ENCODE results near the gene ST6GALNAC3.

Gene ST6GALNAC3

DNA sequence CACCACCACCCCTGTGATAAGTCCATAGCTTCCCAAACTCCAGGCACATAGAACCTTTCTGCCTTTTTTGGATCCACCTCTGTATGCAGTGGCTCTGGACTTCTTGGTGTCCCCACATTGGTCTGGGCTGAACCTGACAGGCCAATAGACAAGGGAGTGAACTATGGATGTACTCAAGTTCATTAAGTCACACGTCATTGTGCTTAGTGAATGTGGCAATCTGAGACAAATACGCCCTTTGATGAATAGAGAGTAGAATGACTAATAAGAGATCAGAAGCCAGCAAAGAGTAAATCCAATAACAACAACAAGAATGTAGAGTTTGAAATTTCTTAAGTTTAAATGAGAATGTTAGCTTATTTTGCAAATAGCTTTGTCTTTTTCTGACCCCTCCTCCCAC is 114.8 kb downstream of the ST6GALNAC3 start:
- H3K36me3 ChIP-seq (ENCODE audit: control insufficient read depth, insufficient read depth, low read length) = no peaks in the 10 kb centered on the region
- H3K4me3 ChIP-seq (ENCODE audit: low read depth, low read length) = no peak overlapping the region
- no peaks in the 10 kb centered on the region for H3K9me3 ChIP-seq (ENCODE audit: control insufficient read depth, insufficient read depth, low read depth, low read length)
- H3K4me1 ChIP-seq (ENCODE audit: control insufficient read depth, insufficient read depth, low read length) = no peaks in the 10 kb centered on the region
- no peaks in the 10 kb centered on the region for H3K27me3 ChIP-seq (ENCODE audit: control insufficient read depth, insufficient read depth, low read length)
- no peak overlapping the region for H3K27ac ChIP-seq (ENCODE audit: low read depth, low read length)
- H3K9ac ChIP-seq (ENCODE audit: low read length) = no peak overlapping the region

DNA sequence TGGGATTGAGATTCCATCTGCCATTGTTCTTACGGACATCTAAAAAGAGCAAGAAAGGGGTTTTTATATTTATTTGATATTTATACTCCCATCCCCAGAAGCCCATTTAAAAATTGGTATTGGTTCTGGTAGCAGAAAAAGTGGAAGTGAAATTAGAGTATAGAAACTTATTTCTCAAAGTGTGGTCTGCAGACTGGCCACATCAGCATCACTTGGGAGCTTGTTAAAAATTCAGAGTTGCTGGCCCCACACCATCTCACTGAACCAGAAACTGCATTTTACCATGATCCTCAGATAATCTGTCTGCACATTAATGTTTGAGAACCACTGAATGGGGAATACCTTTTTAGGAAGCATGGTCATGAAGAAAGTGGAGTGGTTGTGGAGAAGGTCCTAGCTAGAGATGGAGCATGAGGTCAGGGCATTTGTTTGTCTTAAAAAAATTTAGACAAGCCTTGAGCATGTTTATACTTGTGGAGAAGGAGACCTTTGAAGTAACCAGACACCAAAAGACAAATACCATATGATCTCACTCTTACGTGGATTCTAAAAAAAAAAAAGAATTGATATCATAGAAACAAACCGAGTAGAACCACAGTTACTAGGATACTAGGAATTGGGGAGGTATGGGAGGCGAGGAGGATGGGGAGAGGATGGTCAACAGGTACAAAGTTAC is 116.3 kb downstream of the ST6GALNAC3 start:
- Histone ChIP-seq H3K4me1 (ENCODE audit: control insufficient read depth, insufficient read depth, low read length) (no peaks in the 10 kb centered on the region), H3K4me3 (ENCODE audit: low read depth, low read length) (no peak overlapping the region), H3K9ac (ENCODE audit: low read length) (no peak overlapping the region), H3K9me3 (ENCODE audit: control insufficient read depth, insufficient read depth, low read depth, low read length) (no peaks in the 10 kb centered on the region), H3K27ac (ENCODE audit: low read depth, low read length) (no peak overlapping the region), H3K27me3 (ENCODE audit: control insufficient read depth, insufficient read depth, low read length) (no peaks in the 10 kb centered on the region), H3K36me3 (ENCODE audit: control insufficient read depth, insufficient read depth, low read length) (no peaks in the 10 kb centered on the region)

DNA sequence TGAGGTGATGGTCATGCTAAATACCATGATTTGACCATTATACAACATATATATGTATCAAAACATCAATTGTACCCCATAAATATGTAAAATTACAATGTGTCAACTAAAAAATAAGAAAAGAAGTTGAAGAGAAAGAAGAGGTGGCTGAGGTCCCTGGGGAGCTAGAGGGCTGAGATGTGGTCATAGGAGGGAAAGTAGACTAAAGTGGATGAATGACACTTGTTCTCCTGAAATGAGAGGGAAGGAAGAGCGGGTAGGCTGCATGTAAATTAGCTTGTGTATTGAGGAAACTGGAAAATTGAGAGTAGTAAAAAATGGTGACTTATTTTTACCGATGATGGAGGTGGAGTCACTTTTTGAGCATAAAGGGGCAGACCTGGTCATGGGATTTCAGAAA is 117.0 kb downstream of the ST6GALNAC3 start:
- Histone ChIP-seq H3K4me1 (ENCODE audit: control insufficient read depth, insufficient read depth, low read length) (no peaks in the 10 kb centered on the region), H3K4me3 (ENCODE audit: low read depth, low read length) (no peak overlapping the region), H3K9me3 (ENCODE audit: control insufficient read depth, insufficient read depth, low read depth, low read length) (no peaks in the 10 kb centered on the region), H3K27me3 (ENCODE audit: control insufficient read depth, insufficient read depth, low read length) (no peaks in the 10 kb centered on the region), H3K36me3 (ENCODE audit: control insufficient read depth, insufficient read depth, low read length) (no peaks in the 10 kb centered on the region), H3K27ac (ENCODE audit: low read depth, low read length) (no peak overlapping the region), H3K9ac (ENCODE audit: low read length) (no peak overlapping the region)

DNA sequence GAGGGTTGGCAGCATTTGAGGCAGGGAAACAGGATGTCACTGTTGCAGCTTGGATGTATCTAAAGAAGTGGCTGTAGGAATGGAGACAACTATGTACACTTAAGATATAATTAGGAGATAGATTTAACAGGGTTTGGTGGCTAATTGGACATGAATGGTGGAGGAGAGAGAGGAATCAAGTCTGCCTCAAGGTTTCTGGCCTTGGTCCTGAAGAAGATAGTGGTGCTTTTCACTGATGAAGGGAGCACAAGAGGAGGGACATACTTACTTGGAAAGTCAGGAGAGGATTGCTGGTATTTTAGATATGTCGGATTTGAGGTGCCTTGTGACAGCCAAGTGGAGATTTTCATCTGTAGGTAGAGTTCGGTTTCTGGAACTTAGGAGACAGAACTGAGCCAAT is 123.9 kb downstream of the ST6GALNAC3 start:
- Histone ChIP-seq H3K9ac (ENCODE audit: low read length) (no peak overlapping the region), H3K36me3 (ENCODE audit: control insufficient read depth, insufficient read depth, low read length) (no peaks in the 10 kb centered on the region), H3K27me3 (ENCODE audit: control insufficient read depth, insufficient read depth, low read length) (no peaks in the 10 kb centered on the region), H3K4me1 (ENCODE audit: control insufficient read depth, insufficient read depth, low read length) (no peaks in the 10 kb centered on the region), H3K4me3 (ENCODE audit: low read depth, low read length) (no peak overlapping the region), H3K27ac (ENCODE audit: low read depth, low read length) (no peak overlapping the region), H3K9me3 (ENCODE audit: control insufficient read depth, insufficient read depth, low read depth, low read length) (peaks cover 4% of the 10 kb centered on the region; the same call in 1 of the 2 replicates)

DNA sequence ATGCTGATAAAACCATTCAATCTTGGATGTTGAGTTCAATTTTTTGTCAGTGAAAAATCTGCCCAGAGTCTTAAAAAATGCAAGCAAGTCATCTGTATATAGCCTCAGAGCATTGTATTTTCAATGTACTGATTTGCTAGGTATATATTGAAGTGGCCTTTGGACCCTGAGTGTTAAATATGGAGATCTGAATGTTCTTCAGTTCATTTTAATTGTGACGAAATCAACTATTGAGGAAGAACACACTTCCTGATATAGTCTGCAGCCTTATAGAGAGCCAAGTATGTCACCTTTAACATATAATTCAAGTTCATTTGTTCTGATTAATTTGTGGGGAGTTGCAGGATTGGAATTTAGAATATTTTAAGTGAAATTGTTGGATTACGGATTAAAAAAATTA is 128.1 kb downstream of the ST6GALNAC3 start:
- H3K27me3 ChIP-seq (ENCODE audit: control insufficient read depth, insufficient read depth, low read length) = no peaks in the 10 kb centered on the region
- H3K4me1 ChIP-seq (ENCODE audit: control insufficient read depth, insufficient read depth, low read length) = no peaks in the 10 kb centered on the region
- H3K36me3 ChIP-seq (ENCODE audit: control insufficient read depth, insufficient read depth, low read length) = no peaks in the 10 kb centered on the region
- peaks cover 4% of the 10 kb centered on the region; the same call in 1 of the 2 replicates for H3K9me3 ChIP-seq (ENCODE audit: control insufficient read depth, insufficient read depth, low read depth, low read length)
- no peak overlapping the region for H3K9ac ChIP-seq (ENCODE audit: low read length)
- H3K4me3 ChIP-seq (ENCODE audit: low read depth, low read length) = no peak overlapping the region
- H3K27ac ChIP-seq (ENCODE audit: low read depth, low read length) = no peak overlapping the region

DNA sequence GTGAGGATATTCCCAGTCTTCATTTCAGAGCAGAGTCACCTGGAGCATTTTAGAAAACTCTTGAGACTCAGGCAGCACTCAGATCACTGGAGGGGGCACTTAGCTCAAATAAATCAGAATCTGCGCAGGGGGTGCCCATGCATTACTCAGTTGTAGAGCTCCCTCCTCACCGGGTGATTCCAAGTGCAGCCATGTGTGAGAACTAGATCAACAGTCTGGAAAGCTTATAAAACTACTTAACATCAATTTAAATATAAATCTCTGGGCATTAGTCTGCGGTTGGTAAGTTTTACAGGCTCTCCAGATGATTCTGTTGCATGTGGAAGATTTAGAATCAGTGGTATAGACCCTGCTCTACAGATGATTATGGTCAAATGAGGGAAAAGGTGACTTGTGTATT is 128.6 kb downstream of the ST6GALNAC3 start:
- Histone ChIP-seq H3K4me1 (ENCODE audit: control insufficient read depth, insufficient read depth, low read length) (no peaks in the 10 kb centered on the region), H3K9ac (ENCODE audit: low read length) (no peak overlapping the region), H3K27ac (ENCODE audit: low read depth, low read length) (no peak overlapping the region), H3K9me3 (ENCODE audit: control insufficient read depth, insufficient read depth, low read depth, low read length) (peaks cover 4% of the 10 kb centered on the region; the same call in 1 of the 2 replicates), H3K4me3 (ENCODE audit: low read depth, low read length) (no peak overlapping the region), H3K27me3 (ENCODE audit: control insufficient read depth, insufficient read depth, low read length) (no peaks in the 10 kb centered on the region), H3K36me3 (ENCODE audit: control insufficient read depth, insufficient read depth, low read length) (no peaks in the 10 kb centered on the region)

DNA sequence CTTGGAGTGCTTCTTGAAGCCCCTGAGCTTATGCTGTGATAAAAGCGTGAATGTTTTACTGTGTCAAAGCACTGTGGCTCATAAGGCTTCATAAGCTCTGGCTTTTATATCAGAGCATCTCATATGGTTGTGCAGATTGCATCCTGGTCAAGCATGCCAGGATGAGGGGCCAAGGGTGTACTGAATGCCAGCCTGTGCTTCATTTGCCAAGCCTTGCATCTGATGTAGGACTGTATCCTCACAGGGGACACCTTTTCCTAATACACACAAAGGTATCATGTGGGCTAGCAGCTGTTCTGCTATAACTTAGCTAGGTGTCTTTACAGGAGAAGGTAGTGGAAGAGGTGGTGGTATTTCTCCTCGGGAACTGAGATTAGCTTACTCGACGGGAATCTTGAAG is 134.7 kb downstream of the ST6GALNAC3 start:
- Histone ChIP-seq H3K4me1 (ENCODE audit: control insufficient read depth, insufficient read depth, low read length) (no peaks in the 10 kb centered on the region), H3K36me3 (ENCODE audit: control insufficient read depth, insufficient read depth, low read length) (no peaks in the 10 kb centered on the region), H3K9ac (ENCODE audit: low read length) (no peak overlapping the region), H3K9me3 (ENCODE audit: control insufficient read depth, insufficient read depth, low read depth, low read length) (no peaks in the 10 kb centered on the region), H3K27ac (ENCODE audit: low read depth, low read length) (no peak overlapping the region), H3K27me3 (ENCODE audit: control insufficient read depth, insufficient read depth, low read length) (no peaks in the 10 kb centered on the region), H3K4me3 (ENCODE audit: low read depth, low read length) (no peak overlapping the region)

DNA sequence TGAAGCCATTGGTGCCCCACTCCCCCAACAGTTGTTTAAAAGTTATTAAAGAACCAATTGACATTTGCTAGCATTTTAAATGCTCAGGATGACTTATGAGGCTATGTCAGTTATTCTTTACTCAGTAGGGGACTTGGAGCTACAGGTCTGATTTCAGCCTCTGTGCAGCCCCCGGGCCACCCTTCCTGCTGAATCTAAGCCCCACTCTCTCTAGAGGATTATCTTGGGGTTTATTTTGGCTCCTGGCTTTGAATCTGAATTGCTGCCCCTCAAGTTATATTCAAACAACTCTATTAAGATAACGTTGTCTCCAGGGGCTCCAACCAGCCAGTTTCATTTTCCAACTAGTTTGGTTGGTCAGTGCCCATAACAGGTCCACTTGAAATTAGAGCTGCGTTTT is 135.1 kb downstream of the ST6GALNAC3 start:
- H3K9ac ChIP-seq (ENCODE audit: low read length) = no peak overlapping the region
- no peak overlapping the region for H3K4me3 ChIP-seq (ENCODE audit: low read depth, low read length)
- no peaks in the 10 kb centered on the region for H3K9me3 ChIP-seq (ENCODE audit: control insufficient read depth, insufficient read depth, low read depth, low read length)
- no peak overlapping the region for H3K27ac ChIP-seq (ENCODE audit: low read depth, low read length)
- no peaks in the 10 kb centered on the region for H3K4me1 ChIP-seq (ENCODE audit: control insufficient read depth, insufficient read depth, low read length)
- no peaks in the 10 kb centered on the region for H3K27me3 ChIP-seq (ENCODE audit: control insufficient read depth, insufficient read depth, low read length)
- H3K36me3 ChIP-seq (ENCODE audit: control insufficient read depth, insufficient read depth, low read length) = no peaks in the 10 kb centered on the region

DNA sequence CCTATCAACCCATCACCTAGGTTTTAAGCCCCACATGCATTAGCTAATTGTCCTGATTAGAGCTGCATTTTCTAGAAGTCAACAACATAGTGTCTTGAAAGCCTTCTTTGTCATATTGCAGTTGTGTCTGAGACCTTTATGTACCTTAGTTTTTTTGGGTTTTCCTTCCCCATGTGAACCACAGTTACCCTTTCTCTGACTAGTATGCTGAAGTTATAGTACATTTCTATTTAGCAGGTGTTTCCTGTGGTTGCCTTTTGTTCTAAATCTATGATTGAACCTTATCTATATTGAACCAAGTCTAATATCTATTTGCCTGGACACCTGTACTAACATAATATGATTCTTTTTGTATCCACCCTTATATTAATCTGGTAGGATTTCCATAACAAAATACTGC is 135.6 kb downstream of the ST6GALNAC3 start:
- no peak overlapping the region for H3K4me3 ChIP-seq (ENCODE audit: low read depth, low read length)
- no peak overlapping the region for H3K27ac ChIP-seq (ENCODE audit: low read depth, low read length)
- no peak overlapping the region for H3K9ac ChIP-seq (ENCODE audit: low read length)
- H3K27me3 ChIP-seq (ENCODE audit: control insufficient read depth, insufficient read depth, low read length) = no peaks in the 10 kb centered on the region
- no peaks in the 10 kb centered on the region for H3K36me3 ChIP-seq (ENCODE audit: control insufficient read depth, insufficient read depth, low read length)
- no peaks in the 10 kb centered on the region for H3K4me1 ChIP-seq (ENCODE audit: control insufficient read depth, insufficient read depth, low read length)
- no peaks in the 10 kb centered on the region for H3K9me3 ChIP-seq (ENCODE audit: control insufficient read depth, insufficient read depth, low read depth, low read length)

DNA sequence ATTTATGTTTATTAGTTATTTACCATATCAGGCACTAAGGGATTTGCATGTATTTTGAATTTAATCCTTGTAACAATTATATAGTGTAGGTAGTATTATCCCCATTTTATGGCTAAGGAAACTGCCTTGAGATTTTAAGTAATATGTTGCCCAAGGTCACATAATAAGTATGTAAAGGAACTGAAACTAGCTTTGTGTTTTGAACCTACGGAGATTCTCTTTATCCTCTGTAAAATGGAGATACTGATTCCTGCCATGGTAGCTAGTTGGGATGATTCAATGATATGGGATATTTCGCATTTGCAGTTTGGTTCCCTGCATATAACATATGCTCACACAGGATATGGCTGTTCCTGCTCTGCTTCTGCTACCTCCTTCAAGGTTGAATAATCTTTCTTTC is 144.3 kb downstream of the ST6GALNAC3 start:
- Histone ChIP-seq H3K27ac (ENCODE audit: low read depth, low read length) (no peak overlapping the region), H3K4me1 (ENCODE audit: control insufficient read depth, insufficient read depth, low read length) (peaks cover under 1% of the 10 kb centered on the region; the same call in 1 of the 2 replicates), H3K9ac (ENCODE audit: low read length) (no peak overlapping the region), H3K4me3 (ENCODE audit: low read depth, low read length) (no peak overlapping the region), H3K27me3 (ENCODE audit: control insufficient read depth, insufficient read depth, low read length) (no peaks in the 10 kb centered on the region), H3K9me3 (ENCODE audit: control insufficient read depth, insufficient read depth, low read depth, low read length) (0 out of 2 replicates have a peak, but pooled peaks cover 2% of the 10 kb centered on the region), H3K36me3 (ENCODE audit: control insufficient read depth, insufficient read depth, low read length) (no peaks in the 10 kb centered on the region)

DNA sequence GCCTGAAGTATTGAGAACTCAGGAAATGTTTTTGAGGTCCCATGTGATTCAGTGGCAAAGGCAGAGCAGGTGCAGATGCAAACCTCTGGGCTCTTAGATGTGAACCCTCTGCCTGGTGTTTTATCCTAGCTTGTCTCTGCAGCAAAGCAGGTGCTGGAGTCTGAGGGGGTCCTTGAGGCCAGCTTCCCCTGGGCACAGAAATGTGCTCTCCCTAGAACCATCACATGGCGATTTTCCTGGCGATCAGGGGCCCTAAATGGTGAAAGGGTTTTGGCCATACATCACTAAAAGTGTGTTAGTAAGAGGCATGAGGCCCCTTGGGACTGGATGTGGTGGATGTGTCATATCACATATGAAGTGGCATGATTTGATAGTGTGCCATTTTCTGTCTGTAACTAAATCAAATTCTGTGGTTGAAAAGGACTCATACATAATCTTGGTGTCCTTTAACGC is 144.8 kb downstream of the ST6GALNAC3 start:
- Histone ChIP-seq H3K27me3 (ENCODE audit: control insufficient read depth, insufficient read depth, low read length) (no peaks in the 10 kb centered on the region), H3K27ac (ENCODE audit: low read depth, low read length) (no peak overlapping the region), H3K9ac (ENCODE audit: low read length) (no peak overlapping the region), H3K4me1 (ENCODE audit: control insufficient read depth, insufficient read depth, low read length) (peaks cover 5% of the 10 kb centered on the region; the same call in 1 of the 2 replicates), H3K4me3 (ENCODE audit: low read depth, low read length) (no peak overlapping the region), H3K36me3 (ENCODE audit: control insufficient read depth, insufficient read depth, low read length) (no peaks in the 10 kb centered on the region), H3K9me3 (ENCODE audit: control insufficient read depth, insufficient read depth, low read depth, low read length) (0 out of 2 replicates have a peak, but pooled peaks cover 2% of the 10 kb centered on the region)

All from HUES6 (cell line).